ENCODE data around the gene CXCL13.
A peak's percentile ranks its signal among the peaks of the same experiment; 100 is the strongest.

Gene CXCL13

GRCh38 chr4:77581724-77582123 is 23.9 kb upstream of the CXCL13 start:
- no CpG with 5 or more reads among the region's 4 CpGs for WGBS (ENCODE audit: insufficient coverage, insufficient read length)
- Histone ChIP-seq H3K4me3 (ENCODE audit: low read length) (no peak overlapping the region), H3K4me1 (ENCODE audit: control insufficient read depth, insufficient read depth, low read length) (no peaks in the 10 kb centered on the region), H3K36me3 (ENCODE audit: control insufficient read depth, insufficient read depth, low read length) (no peaks in the 10 kb centered on the region), H3K27me3 (ENCODE audit: control insufficient read depth, insufficient read depth, low read length) (no peaks in the 10 kb centered on the region), H3K9me3 (ENCODE audit: control insufficient read depth, insufficient read depth, low read length) (no peaks in the 10 kb centered on the region), H3K27ac (ENCODE audit: low read length) (no peak overlapping the region)
- no peak for DNase-seq (ENCODE audit: low read depth, low spot score)

GRCh38 chr4:77582156-77582555 is 23.5 kb upstream of the CXCL13 start:
- no peak overlapping the region for H3K27ac ChIP-seq (ENCODE audit: low read length)
- H3K9me3 ChIP-seq (ENCODE audit: control insufficient read depth, insufficient read depth, low read length), result no peaks in the 10 kb centered on the region
- H3K4me3 ChIP-seq (ENCODE audit: low read length), result no peak overlapping the region
- no peaks in the 10 kb centered on the region for H3K27me3 ChIP-seq (ENCODE audit: control insufficient read depth, insufficient read depth, low read length)
- no peaks in the 10 kb centered on the region for H3K4me1 ChIP-seq (ENCODE audit: control insufficient read depth, insufficient read depth, low read length)
- H3K36me3 ChIP-seq (ENCODE audit: control insufficient read depth, insufficient read depth, low read length), result no peaks in the 10 kb centered on the region
- no CpG with 5 or more reads among the region's 2 CpGs for WGBS (ENCODE audit: insufficient coverage, insufficient read length)
- no peak for DNase-seq (ENCODE audit: low read depth, low spot score)

- Histone ChIP-seq H3K27ac (ENCODE audit: low read length) (no peak overlapping the region), H3K27me3 (ENCODE audit: control insufficient read depth, insufficient read depth, low read length) (no peaks in the 10 kb centered on the region)
These were observed 22.9 kb upstream of the CXCL13 start for GRCh38 chr4:77582711-77583110.

GRCh38 chr4:77586951-77587383 is 18.7 kb upstream of the CXCL13 start:
- Histone ChIP-seq H3K4me3 (ENCODE audit: low read length) (no peak overlapping the region), H3K9me3 (ENCODE audit: control insufficient read depth, insufficient read depth, low read length) (no peaks in the 10 kb centered on the region), H3K27me3 (ENCODE audit: control insufficient read depth, insufficient read depth, low read length) (no peaks in the 10 kb centered on the region), H3K36me3 (ENCODE audit: control insufficient read depth, insufficient read depth, low read length) (no peaks in the 10 kb centered on the region), H3K4me1 (ENCODE audit: control insufficient read depth, insufficient read depth, low read length) (no peaks in the 10 kb centered on the region), H3K27ac (ENCODE audit: low read length) (no peak overlapping the region)
- no CpG with 5 or more reads among the region's 6 CpGs for WGBS (ENCODE audit: insufficient coverage, insufficient read length)
- no peak for DNase-seq (ENCODE audit: low read depth, low spot score)

More at GRCh38 chr4:77582711-77583110, 22.9 kb upstream of the CXCL13 start:
- Histone ChIP-seq H3K9me3 (ENCODE audit: control insufficient read depth, insufficient read depth, low read length) (no peaks in the 10 kb centered on the region), H3K4me1 (ENCODE audit: control insufficient read depth, insufficient read depth, low read length) (no peaks in the 10 kb centered on the region), H3K4me3 (ENCODE audit: low read length) (no peak overlapping the region), H3K36me3 (ENCODE audit: control insufficient read depth, insufficient read depth, low read length) (no peaks in the 10 kb centered on the region)
- no peak for DNase-seq (ENCODE audit: low read depth, low spot score)

- Histone ChIP-seq H3K4me3 (ENCODE audit: low read length) (no peak overlapping the region), H3K27me3 (ENCODE audit: control insufficient read depth, insufficient read depth, low read length) (no peaks in the 10 kb centered on the region), H3K9me3 (ENCODE audit: control insufficient read depth, insufficient read depth, low read length) (no peaks in the 10 kb centered on the region), H3K36me3 (ENCODE audit: control insufficient read depth, insufficient read depth, low read length) (no peaks in the 10 kb centered on the region), H3K4me1 (ENCODE audit: control insufficient read depth, insufficient read depth, low read length) (no peaks in the 10 kb centered on the region), H3K27ac (ENCODE audit: low read length) (no peak overlapping the region)
- no CpG with 5 or more reads among the region's 3 CpGs for WGBS (ENCODE audit: insufficient coverage, insufficient read length)
- DNase-seq (ENCODE audit: low read depth, low spot score), result no peak
These were observed 15.1 kb upstream of the CXCL13 start for GRCh38 chr4:77590482-77590881.

- WGBS (ENCODE audit: insufficient coverage, insufficient read length), result no CpG with 5 or more reads among the region's 1 CpG
- H3K4me3 ChIP-seq (ENCODE audit: low read length), result no peak overlapping the region
- H3K27me3 ChIP-seq (ENCODE audit: control insufficient read depth, insufficient read depth, low read length), result no peaks in the 10 kb centered on the region
- no peaks in the 10 kb centered on the region for H3K4me1 ChIP-seq (ENCODE audit: control insufficient read depth, insufficient read depth, low read length)
- no peaks in the 10 kb centered on the region for H3K36me3 ChIP-seq (ENCODE audit: control insufficient read depth, insufficient read depth, low read length)
- no peak for DNase-seq (ENCODE audit: low read depth, low spot score)
- H3K27ac ChIP-seq (ENCODE audit: low read length), result no peak overlapping the region
- H3K9me3 ChIP-seq (ENCODE audit: control insufficient read depth, insufficient read depth, low read length), result no peaks in the 10 kb centered on the region
These were observed 14.1 kb upstream of the CXCL13 start for GRCh38 chr4:77591532-77591931.

GRCh38 chr4:77593101-77593500 is 12.5 kb upstream of the CXCL13 start:
- H3K36me3 ChIP-seq (ENCODE audit: control insufficient read depth, insufficient read depth, low read length), result no peaks in the 10 kb centered on the region
- H3K4me3 ChIP-seq (ENCODE audit: low read length), result no peak overlapping the region
- no peak for DNase-seq (ENCODE audit: low read depth, low spot score)
- H3K27me3 ChIP-seq (ENCODE audit: control insufficient read depth, insufficient read depth, low read length), result no peaks in the 10 kb centered on the region
- H3K9me3 ChIP-seq (ENCODE audit: control insufficient read depth, insufficient read depth, low read length), result no peaks in the 10 kb centered on the region
- no peaks in the 10 kb centered on the region for H3K4me1 ChIP-seq (ENCODE audit: control insufficient read depth, insufficient read depth, low read length)
- H3K27ac ChIP-seq (ENCODE audit: low read length), result no peak overlapping the region
- no CpG with 5 or more reads among the region's 7 CpGs for WGBS (ENCODE audit: insufficient coverage, insufficient read length)

GRCh38 chr4:77593993-77594392 is 11.6 kb upstream of the CXCL13 start:
- H3K4me3 ChIP-seq (ENCODE audit: low read length), result no peak overlapping the region
- H3K4me1 ChIP-seq (ENCODE audit: control insufficient read depth, insufficient read depth, low read length), result no peaks in the 10 kb centered on the region
- H3K27me3 ChIP-seq (ENCODE audit: control insufficient read depth, insufficient read depth, low read length), result no peaks in the 10 kb centered on the region
- no CpG with 5 or more reads among the region's 2 CpGs for WGBS (ENCODE audit: insufficient coverage, insufficient read length)
- no peaks in the 10 kb centered on the region for H3K9me3 ChIP-seq (ENCODE audit: control insufficient read depth, insufficient read depth, low read length)
- H3K36me3 ChIP-seq (ENCODE audit: control insufficient read depth, insufficient read depth, low read length), result no peaks in the 10 kb centered on the region
- DNase-seq (ENCODE audit: low read depth, low spot score), result no peak
- no peak overlapping the region for H3K27ac ChIP-seq (ENCODE audit: low read length)

GRCh38 chr4:77595364-77595973 is 10.2 kb upstream of the CXCL13 start:
- Histone ChIP-seq H3K27ac (ENCODE audit: low read length) (no peak overlapping the region), H3K4me1 (ENCODE audit: control insufficient read depth, insufficient read depth, low read length) (no peaks in the 10 kb centered on the region), H3K36me3 (ENCODE audit: control insufficient read depth, insufficient read depth, low read length) (no peaks in the 10 kb centered on the region), H3K27me3 (ENCODE audit: control insufficient read depth, insufficient read depth, low read length) (no peaks in the 10 kb centered on the region), H3K4me3 (ENCODE audit: low read length) (no peak overlapping the region), H3K9me3 (ENCODE audit: control insufficient read depth, insufficient read depth, low read length) (no peaks in the 10 kb centered on the region)
- no peak for DNase-seq (ENCODE audit: low read depth, low spot score)
- WGBS (ENCODE audit: insufficient coverage, insufficient read length), result no CpG with 5 or more reads among the region's 4 CpGs

GRCh38 chr4:77599378-77599777 is 6.2 kb upstream of the CXCL13 start:
- no peak overlapping the region for H3K4me3 ChIP-seq (ENCODE audit: low read length)
- no peaks in the 10 kb centered on the region for H3K36me3 ChIP-seq (ENCODE audit: control insufficient read depth, insufficient read depth, low read length)
- no peaks in the 10 kb centered on the region for H3K4me1 ChIP-seq (ENCODE audit: control insufficient read depth, insufficient read depth, low read length)
- peak; percentile 27 for DNase-seq (ENCODE audit: low read depth, low spot score)
- no CpG with 5 or more reads among the region's 2 CpGs for WGBS (ENCODE audit: insufficient coverage, insufficient read length)
- no peaks in the 10 kb centered on the region for H3K27me3 ChIP-seq (ENCODE audit: control insufficient read depth, insufficient read depth, low read length)
- H3K27ac ChIP-seq (ENCODE audit: low read length), result no peak overlapping the region
- H3K9me3 ChIP-seq (ENCODE audit: control insufficient read depth, insufficient read depth, low read length), result no peaks in the 10 kb centered on the region

Measured in iPS DF 6.9 (cell line).